NCI-H510A (cell line): ENCODE data around the gene DENND1A.
"Not testable (repeated sequence)": the region's sequence is repeated elsewhere in the genome, so short reads cannot be mapped to it uniquely, and the experiment has no call there.

Experiments used
- DNase-seq: peaks from one replicate; lab custom pipeline; 2025; lab: John Stamatoyannopoulos, UW

Gene DENND1A, protein sequence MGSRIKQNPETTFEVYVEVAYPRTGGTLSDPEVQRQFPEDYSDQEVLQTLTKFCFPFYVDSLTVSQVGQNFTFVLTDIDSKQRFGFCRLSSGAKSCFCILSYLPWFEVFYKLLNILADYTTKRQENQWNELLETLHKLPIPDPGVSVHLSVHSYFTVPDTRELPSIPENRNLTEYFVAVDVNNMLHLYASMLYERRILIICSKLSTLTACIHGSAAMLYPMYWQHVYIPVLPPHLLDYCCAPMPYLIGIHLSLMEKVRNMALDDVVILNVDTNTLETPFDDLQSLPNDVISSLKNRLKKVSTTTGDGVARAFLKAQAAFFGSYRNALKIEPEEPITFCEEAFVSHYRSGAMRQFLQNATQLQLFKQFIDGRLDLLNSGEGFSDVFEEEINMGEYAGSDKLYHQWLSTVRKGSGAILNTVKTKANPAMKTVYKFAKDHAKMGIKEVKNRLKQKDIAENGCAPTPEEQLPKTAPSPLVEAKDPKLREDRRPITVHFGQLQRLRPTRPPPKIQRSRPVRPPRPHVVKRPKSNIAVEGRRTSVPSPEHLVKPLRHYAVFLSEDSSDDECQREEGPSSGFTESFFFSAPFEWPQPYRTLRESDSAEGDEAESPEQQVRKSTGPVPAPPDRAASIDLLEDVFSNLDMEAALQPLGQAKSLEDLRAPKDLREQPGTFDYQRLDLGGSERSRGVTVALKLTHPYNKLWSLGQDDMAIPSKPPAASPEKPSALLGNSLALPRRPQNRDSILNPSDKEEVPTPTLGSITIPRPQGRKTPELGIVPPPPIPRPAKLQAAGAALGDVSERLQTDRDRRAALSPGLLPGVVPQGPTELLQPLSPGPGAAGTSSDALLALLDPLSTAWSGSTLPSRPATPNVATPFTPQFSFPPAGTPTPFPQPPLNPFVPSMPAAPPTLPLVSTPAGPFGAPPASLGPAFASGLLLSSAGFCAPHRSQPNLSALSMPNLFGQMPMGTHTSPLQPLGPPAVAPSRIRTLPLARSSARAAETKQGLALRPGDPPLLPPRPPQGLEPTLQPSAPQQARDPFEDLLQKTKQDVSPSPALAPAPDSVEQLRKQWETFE

DNA sequence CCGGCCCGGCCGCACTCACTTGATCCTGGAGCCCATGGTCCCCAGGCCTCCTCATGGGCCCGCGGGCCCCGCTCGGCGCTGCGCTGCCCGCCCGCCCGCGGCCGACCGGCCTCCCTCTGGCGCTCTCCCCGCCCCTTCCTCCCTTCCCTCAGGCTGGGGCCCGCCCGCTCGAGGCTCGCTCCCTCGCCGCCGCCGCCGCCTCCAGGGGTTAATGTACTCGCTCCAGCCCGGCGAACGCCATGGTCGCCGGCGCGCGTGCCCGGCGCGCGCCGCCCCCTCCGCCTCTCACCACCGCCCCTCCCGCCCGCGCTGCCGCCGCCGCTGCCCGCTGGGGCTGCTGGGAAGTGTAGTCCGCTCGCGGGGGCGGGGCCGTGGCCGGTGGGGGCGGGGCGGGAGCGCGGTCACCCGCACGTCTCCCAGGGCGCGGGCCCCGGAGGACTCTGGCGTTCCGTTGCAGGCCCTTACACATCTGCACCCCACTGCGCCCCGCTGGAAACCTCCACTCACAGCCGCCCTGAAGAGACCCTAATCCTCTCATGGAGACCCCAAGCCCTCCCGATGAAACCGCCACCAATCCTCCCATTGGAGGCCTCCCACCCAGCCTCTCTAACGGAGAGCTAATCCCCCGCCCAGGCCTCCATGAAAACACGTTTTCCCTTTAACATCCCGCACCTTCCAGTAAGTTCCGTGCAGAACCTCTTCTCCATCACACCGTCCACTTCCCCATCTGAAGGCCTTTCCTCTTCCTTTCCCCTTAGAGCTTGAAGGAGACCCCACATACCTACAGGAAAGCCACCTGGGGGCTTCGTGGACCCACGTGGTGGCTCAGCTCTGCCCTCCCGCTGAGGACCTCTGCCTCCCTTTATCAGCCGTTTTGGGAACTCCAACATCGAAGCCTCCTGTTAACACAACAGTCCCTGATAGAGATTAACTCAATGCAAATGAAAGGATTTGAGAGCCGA lies at the start of gene DENND1A:
Gene DENND1A, minus strand, starts transcription at position 257 of the 962 bp plus-strand sequence. Its CDS starts 221 bp downstream, at position 36.
- DNase-seq = peak; percentile 92

DNA sequence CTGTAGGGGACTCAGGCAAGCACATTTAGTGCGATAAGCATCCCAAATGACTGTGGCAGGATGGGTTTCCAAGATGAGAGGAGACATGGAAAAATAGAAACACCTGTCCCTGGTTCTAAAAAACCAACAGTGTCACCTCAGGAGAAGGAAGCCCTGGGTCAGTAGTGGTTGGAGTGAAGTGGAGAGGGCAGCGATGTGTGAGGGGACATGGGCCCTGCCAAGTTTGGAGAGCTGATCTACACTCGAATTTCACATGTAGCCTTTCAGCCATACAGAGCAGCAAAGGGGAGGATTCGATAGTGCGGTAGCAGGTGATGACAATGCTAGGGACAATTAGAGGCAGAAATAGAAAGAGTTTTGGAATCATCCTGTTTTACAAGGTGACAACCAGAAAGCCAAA lies 49.1 kb upstream of the DENND1A start:
- DNase-seq = no peak

DNA sequence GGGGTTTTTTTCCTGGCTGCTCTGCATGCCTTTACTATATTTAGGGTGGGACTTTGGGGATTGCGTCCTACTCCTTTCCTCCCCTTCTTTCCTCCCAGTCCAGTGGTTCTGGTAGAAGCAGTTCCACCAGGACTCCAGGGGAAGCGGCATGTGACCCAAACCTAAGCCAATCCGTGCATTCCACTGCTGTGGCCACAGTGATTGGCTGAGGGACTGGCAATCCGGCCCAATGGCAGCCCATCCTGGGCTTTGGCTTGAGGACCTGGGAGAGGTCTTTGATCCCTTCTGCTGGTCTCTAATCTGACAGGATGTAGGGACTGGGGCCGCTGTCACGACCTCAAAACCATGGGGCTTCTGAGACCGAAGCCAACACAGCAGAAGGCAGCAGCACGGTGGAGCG lies 46.7 kb upstream of the DENND1A start:
- not testable (repeated sequence) for DNase-seq

DNA sequence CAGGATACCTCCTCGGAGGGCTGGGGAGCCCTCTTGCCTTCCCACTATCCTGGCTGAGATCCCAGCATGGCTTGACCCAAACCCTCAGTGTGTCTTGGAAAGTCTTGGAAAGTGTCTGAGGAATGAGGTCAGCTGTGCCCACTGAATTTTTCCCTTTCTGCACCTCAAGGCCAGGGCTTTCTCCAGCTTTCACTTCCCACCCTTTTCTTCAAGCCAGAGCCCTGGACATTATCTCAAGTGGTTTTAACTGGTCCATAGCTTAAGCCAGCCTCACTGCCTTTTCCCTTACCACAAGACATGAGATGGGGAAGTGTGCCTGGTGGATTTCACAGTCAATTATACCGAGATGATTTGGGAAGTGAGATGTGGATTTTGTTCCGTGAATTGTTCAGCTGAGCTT lies 45.9 kb upstream of the DENND1A start:
- no peak for DNase-seq

DNA sequence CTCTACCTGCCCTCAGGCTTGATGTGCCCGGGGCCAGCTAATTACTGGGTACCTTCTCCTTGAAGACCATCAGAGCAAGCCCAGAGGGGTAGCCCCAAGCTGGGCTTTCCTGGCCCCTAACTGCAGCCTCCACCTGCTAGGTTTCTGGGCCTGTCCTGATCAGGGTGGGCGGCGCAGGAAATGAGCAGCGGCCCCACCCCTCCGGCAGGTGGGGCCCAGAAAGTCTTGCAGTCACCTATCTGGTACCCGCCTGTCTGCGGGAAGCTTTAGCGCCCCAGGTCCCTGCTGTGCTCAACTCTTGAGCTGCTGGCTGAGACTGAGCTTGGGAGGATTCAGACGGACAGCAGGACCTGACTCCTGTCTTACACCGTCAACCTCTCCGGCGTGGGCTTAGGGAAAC lies 44.5 kb upstream of the DENND1A start:
- no peak for DNase-seq

DNA sequence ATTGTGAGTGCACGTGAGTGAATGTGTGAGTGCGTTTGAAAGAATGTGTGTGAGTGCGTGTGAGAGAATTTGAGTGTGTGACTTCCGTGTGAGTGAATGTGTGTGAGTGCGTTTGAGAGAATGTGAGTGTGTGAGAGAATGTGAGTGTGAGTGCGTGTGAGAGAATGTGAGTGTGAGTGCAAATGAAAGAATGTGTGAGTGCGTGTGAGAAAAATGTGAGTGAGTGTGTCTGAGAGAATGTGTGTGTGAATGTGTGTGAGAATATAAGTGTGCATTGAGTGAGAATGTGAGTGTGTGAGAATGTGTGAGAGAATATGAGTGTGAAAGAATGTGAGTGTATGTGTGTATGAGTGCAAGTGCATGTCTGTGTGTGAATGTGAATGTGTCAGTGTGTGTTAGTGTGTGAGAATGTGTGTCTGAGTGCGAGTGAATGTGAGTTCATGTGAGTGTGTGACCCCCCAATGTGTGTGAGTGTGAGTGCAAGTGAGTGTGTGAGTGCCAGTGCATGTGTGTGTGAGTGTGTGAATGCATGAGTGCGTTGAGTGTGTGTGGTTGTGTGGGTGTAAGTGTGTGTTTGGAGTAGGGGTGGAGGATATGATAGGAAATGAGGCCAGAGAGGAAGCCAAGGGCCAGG lies 43.8 kb upstream of the DENND1A start:
- DNase-seq = no peak

DNA sequence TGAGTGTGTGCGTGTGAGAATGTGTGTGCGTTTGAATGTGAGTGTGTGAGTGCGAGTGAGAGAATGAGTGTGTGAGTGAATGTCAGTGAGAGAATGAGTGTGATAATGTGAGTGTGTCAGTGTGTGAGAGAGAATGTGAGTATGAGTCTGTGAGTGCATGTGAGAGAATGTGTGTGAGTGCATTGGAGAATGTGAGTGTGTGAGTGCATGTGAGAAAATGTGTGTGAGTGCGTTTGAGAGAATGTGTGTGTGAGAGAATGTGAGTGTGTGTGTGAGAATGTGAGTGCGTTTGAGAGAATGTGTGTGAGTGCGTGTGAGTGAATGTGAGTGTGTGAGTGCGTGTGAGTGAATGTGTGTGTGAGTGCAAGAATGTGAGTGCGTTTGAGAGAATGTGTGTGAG lies 42.7 kb upstream of the DENND1A start:
- DNase-seq = no peak

DNA sequence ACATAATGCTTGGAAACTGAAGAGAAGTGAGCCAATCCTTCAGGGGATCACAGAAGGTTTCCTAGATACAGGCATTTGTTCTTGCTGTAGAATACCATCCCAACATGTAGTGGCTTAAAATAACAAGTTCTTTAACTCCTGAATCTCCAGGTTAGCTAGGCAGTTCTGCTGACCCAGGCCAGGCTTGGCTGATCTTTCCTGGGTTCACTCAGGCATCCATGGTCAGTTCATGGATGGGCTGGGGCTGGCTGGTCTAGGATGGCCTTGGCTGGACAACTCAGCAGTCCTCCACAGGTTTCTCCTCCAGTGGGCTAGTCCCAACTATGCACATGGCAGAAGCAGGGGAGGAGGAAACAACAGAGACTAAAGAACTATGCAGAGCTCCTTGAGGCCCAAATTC lies 37.4 kb upstream of the DENND1A start:
- DNase-seq = no peak

DNA sequence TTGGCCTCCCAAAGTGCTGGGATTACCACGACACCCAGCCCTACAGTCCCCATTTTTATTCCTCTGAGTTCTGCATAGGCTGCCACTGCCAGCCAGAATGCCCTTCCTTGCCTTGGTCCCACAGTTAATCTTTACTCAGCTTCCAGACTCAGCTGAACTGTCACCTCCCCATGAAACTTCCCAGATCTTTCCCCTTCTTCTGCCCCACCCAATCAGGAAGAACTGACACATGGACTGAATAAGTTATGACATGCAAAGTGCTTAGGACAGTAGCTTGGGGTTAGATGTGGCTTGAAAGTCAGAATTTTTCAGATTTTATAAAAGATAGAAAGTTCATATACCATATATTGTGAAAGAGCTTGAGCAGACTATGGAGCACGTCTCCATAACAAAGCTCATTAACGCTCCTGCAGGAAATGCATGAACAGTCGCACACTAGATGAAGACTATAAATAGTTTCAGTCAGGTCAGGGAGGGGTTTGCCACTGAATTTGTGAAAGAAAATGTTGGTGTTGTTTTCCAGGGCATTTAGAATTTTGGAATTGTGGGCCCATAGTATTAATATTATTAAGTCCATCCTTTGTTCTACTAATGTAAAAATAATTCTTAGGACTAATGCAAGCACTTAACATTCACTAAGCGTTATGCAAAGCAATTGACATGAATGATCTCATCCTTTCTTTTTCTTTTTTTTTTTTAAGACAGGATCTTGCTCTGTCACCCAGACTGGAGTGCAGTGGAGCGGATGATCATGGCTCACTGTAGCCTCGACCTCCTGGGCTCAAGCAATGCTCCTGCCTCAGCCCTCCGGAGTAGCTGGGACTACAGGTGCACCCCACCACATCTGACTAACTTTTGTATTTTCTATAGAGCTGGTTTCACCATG lies 36.1 kb upstream of the DENND1A start:
- DNase-seq = no peak

DNA sequence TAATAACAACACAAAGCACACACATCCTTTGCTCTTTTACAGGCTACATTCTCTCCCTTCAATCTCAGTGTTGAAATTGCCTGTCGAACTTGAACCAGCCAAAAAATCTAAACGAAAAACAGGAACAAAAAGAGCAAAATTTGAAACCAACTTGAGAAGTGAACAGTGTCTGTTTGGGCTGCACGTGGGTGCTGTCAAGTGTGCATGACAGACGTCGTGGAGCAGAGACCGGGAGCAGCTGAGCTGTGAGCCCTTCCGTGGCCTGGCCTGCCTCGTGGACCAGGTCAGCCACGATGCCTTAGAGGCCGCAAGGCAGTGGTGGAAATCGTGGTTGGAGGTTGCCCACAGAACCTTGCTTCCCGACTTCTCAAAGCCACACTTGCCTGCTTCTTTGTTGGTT lies 34.8 kb upstream of the DENND1A start:
- DNase-seq = no peak

DNA sequence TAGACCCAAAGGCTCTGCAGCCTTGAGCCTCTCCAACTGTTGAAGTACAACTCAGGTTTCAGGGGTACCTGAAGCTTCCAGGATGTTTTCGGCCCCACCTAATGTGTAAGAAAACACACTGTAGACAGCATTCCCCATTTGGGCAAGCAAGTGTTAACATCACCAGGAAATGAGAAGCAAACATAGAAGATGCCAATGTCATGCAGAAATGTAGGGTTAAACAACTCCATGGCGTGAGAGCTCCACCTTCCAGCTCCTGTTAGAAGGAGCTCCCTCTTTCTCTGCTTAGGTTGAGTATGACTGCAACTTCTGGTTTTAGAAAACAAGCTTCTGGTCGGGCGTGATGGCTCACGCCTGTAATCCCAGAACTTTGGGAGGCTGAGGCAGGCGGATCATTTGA lies 31.0 kb upstream of the DENND1A start:
- no peak for DNase-seq

DNA sequence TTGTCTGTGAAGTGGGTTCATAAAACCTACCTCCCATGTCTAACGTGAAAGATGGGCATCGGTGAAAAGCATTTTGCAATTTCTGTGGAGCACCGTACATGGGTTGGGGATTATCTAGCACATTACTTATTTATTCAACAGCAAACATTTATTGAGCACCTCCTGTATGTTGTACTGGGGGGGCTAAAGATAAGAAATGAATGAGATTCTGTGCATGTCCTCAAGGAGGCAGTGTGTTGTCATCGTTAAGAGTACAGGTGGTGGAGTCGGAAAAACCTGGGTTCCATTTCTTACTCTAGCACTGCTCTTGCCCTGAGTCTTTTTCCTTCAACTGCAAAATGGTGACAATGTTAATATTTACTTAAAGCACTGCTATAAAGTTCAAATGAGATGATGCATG lies 30.4 kb upstream of the DENND1A start:
- no peak for DNase-seq

DNA sequence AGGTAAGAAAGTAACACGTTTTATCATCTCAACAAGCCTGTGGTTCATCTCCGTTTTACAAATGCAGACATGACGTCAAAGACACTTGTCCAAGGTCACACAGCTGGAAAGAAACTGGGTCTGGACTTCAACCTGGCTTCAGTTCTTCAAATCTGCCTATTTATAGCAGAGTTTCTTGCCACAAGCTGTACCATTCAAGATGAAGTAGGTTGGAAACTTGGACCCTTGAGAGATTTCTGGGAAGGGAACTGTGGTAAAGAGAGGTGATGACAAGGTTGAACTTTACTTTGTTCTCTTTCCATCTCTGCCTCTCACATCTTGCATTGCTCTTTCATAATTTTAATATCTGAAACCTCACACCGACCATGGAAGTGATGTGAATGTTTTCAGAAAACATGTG lies 29.9 kb upstream of the DENND1A start:
- DNase-seq = no peak

DNA sequence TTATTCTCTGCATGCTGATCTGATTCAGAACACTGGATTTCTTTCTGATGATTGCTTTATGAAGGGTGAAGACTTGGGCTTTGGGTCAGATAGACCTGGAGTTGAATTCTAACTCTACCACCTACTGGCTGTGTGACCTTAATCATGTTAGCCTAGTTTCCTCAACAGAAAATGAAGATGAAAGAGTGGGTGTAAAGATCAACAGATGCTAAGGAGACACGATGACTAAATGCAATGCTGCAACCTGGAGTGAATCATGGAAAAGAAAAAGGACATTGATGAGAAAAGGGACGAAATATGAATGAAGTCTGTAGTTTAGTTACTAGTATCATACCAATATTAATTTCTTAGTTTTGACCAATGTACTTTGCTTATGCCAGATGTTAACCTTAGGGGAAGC lies 27.8 kb upstream of the DENND1A start:
- no peak for DNase-seq

DNA sequence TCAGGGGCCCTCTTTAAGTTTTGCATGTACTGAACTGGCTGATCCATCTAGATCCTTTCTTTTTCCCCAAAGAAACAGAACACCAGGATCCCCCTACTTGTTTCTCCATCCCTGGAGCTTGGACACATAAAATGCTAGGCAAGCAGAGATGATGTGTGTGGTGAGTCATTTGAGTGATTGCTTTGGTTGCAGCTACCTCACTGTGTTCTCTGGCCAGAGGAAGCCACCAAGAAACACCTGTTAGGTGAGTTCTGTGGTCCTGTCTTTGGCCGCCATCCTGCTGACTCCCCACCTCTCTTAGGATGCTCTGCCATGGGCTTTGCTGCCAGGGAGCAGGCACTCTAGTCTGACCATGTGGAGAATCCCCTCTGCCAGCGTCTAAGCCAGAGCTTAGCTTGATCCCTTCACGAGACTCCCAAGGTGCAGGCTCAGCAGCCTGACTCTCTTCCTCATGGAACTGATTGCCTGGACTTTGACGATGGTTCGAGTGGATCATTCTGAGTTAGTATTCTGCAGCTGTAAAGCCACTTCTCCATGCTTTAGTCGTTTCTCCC lies 27.3 kb upstream of the DENND1A start:
- no peak for DNase-seq

DNA sequence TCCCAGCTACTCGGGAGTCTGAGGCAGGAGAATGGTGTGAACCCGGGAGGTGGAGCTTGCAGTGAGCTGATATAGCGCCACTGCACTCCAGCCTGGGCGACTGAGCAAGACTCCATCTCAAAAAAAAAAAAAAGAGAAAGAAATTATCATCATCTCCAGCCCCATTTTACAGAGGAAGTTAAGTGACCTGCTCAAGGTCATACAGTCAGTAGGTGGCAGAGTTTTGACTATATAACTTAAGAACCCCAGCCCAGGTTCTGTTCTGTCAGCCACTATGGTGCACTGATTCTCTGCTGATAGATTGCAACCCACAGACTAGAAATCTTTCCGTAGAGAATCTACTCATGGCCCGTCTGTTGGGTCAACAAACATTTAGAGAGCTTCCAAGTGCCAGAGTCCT lies 25.7 kb upstream of the DENND1A start:
- no peak for DNase-seq

DNA sequence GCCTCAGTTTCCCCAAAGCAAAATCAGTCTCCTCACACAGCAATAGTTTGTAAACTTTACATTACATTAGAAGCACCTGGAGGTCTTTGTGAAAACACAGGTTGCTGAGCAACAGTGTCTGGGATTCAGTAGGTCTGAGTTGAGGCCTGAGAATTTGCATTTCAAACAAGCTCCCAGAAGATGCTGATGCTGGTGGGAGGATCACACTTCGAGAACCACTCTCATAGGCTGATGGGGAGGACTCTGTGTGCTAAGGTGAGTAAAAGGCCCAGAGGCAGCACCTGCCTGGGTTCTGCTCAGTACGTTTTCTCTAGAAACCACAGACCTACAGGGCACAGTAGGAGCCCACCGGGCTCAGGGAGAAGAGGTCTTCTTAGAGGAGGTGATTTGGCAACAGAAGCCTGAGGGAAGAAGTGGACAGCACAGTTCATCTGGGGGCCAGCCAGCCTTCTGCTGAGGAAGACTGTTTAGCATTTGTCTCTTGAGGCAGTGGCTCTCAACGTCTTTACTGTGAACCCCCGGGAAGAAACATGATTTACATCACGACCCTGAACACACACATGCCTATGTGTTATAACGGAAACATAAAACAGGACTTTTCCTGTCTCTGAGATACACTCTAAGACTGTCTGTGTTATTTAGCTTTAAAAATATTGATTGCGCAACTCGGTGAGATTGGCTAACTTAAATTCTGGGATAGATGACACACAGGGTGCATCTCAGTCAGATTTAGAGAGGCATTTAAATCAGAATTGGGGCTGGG lies 24.8 kb upstream of the DENND1A start:
- no peak for DNase-seq

DNA sequence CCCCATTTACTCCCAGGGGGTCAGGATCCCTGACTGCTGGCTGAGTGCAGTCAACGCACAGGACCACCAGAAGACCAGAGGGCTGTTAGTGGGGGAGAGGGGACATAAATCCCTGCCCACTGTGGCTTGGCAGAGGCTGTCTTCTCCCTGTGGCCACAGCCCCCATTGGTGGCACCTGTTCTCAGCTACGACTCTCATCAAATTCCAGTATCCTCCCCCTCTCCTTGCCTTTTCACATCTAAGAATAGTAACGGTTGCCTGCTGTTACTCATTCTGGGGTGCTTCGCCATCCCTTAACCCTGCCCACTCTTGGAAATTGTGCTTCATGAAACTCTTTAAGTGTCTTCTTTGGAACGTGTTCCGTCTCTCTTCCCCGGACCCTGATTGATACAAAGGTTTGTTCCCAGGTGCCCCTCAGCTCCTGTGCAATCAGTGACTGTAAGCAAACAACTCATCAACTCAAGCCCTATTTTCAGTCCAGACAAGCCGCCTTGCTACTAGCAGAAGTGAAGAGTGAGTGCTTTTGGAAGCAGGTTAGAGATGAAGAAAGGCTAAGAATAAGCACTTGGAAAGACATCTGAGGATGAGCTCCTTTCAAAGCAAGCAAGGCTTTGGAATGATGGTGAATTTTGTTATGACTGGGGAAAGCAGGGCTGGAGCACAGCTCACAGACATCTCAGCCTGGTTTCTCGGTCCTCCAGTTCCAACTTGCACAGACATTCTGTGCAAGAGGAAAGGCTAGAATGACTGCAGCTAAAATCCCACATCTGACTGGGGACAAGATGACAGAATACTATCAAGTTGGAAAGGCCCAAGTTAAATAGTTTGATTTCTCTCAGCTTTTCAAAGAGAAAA lies 22.9 kb upstream of the DENND1A start:
- no peak for DNase-seq
